NCI-H2196 treated with DMSO at 0.1 percent for 48 hours (cell line): ENCODE results near the gene MFAP3L.
"Not testable (repeated sequence)": the region's sequence is repeated elsewhere in the genome, so short reads cannot be mapped to it uniquely, and the experiment has no call there.

Source experiments
- DNase-seq: peaks from one replicate; lab custom pipeline; 2025; ENCODE audit not compliant: unreplicated experiment; lab: John Stamatoyannopoulos, UW

MFAP3L gene

GRCh38 chr4:170026253-170027021, at the start of gene MFAP3L:
Gene MFAP3L (minus strand): TSS chr4:170026395. CDS start chr4:170005877, 20,518 bp downstream.
- peak; percentile 38 for DNase-seq

GRCh38 chr4:170071196-170071595, 45.0 kb upstream of the MFAP3L start:
- no peak for DNase-seq

- DNase-seq: no peak
Observed at GRCh38 chr4:170068438-170069128, 42.4 kb upstream of the MFAP3L start.

GRCh38 chr4:170059421-170059820, 33.2 kb upstream of the MFAP3L start:
- DNase-seq: no peak

- DNase-seq: no peak
Observed at GRCh38 chr4:170058826-170059225, 32.6 kb upstream of the MFAP3L start.

GRCh38 chr4:170057866-170058265, 31.7 kb upstream of the MFAP3L start:
- DNase-seq: no peak

- no peak for DNase-seq
Observed at GRCh38 chr4:170052919-170053318, 26.7 kb upstream of the MFAP3L start.

- no peak for DNase-seq
Observed at GRCh38 chr4:170051402-170051801, 25.2 kb upstream of the MFAP3L start.

GRCh38 chr4:170049766-170050165, 23.6 kb upstream of the MFAP3L start:
- DNase-seq: no peak

GRCh38 chr4:170047771-170048354, 21.7 kb upstream of the MFAP3L start:
- DNase-seq: peak; percentile 0

- DNase-seq: not testable (repeated sequence)
Observed at GRCh38 chr4:170046156-170046555, 20.0 kb upstream of the MFAP3L start.

GRCh38 chr4:170040031-170040680, 14.0 kb upstream of the MFAP3L start:
- DNase-seq: no peak

GRCh38 chr4:170038769-170039168, 12.6 kb upstream of the MFAP3L start:
- no peak for DNase-seq

- no peak for DNase-seq
Observed at GRCh38 chr4:170038232-170038631, 12.0 kb upstream of the MFAP3L start.

- no peak for DNase-seq
Observed at GRCh38 chr4:170037481-170037880, 11.3 kb upstream of the MFAP3L start.

- no peak for DNase-seq
Observed at GRCh38 chr4:170035845-170036244, 9.7 kb upstream of the MFAP3L start.

GRCh38 chr4:170035231-170035630, 9.0 kb upstream of the MFAP3L start:
- no peak for DNase-seq

- DNase-seq: no peak
Observed at GRCh38 chr4:170033999-170034398, 7.8 kb upstream of the MFAP3L start.

- DNase-seq: no peak
Observed at GRCh38 chr4:170030121-170030520, 3.9 kb upstream of the MFAP3L start.

GRCh38 chr4:170027181-170027829, 1.1 kb upstream of the MFAP3L start:
- peak; percentile 45 for DNase-seq
